ENCODE data around the gene DCHS1.

DCHS1 gene

DNA sequence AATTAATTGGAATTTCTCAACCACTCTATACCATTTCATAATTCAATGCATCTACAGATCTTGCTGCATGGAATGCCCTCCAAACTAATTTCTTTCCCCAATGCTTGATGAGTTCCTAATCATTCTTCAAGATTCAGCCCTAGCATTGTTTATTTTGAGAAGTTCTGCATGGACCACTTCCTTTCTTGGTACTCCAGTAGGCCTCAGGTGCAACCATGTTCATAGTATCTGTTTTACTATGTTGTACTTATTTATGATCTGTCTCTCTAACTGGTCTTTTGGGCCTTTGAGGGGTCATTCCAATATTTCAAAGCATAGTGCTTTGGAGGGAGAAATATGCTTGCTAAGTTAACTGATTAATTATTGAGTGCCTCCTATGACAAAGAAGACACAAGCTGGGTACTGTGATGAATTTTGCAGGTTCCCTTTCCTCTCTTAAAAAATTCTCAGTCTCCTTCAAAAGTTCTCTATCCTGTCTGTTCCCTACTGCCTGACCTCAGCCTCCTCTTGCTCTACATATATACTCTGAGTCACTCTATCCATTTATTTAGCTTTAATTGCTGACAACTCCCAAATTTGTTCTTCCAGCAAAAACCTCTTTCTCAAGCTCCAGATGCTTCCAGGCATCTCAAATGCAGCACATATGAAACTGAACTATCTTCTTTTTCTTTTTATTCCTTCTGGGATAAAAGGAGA lies 18.1 kb upstream of the DCHS1 start:
- DNase-seq, result no peak

DNA sequence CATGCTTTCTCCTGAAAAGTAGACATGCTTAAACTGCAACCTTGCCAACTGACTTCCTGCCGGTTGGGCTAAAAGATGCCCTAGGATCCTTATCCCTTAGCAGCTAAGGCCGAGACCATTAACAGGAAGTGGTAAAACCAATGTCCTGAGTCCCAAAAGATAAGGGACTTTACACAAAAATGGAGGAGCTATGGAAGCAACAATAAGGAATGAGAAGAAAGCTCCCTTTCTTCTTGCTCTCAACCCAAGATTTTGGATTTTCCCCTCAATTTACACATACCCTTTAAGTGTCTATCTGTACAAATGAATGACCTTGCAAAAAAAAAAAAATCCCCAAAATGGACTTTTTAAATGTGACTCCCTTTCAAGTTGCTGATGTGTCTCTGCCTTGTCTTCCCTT lies 16.4 kb upstream of the DCHS1 start:
- no peak for DNase-seq

DNA sequence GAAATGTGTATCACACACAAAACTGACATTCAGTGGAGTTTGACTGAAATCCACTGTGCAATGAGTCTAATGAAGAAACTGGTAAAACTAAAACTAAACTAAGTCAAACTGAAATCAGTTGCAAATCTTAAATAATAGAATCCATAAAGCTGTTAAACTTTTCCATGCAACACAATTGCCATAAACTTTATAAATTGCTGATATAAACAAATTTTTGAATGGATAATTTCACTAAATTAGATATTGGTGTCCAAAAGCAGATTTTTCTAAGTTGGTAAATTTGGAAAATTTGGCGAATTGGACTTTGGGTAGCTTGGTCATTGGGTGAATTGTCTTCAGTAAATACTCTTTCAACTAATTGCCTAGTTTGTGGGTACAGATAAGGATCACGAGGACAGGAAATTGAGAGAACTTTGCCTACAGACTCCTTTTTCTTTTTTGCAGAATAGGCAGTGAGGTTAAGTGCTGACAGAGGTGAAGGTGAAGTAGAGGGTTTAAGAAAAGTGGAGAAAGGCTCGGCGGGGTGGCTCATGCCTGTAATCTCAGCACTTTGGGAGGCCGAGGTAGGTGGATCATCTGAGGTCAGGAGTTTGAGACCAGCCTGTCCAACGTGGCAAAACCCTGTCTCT lies 14.7 kb upstream of the DCHS1 start:
- no peak for DNase-seq

DNA sequence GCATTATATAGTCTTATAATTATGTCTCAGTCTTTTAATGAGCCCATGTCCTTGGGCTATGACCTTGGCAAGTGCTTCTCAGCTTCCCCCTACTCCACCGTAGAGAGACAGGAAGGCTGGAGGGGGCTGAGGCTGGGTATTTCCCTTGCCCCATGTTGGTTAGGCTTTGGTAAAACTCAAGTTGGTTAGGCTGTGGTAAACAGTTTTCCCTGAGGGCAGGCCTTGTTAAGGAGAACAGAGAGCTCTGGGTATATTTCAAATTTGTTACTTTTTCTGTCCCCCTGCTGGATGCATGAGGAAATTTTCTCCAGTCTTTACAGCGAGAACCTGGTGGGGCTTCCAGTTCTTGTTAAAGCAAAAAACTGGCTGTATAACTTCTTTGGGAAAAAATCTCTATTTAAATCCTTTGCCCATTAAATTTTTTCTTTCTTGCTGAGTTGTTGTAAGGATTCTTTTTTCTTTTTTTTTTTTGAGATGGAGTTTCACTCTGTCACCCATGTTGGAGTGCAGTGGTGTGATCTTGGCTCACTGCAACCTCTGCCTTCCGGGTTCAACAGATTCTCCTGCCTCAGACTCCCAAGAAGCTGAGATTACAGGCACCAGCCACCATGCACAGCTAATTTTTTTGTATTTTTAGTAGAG lies 12.2 kb upstream of the DCHS1 start:
- DNase-seq, result no peak

DNA sequence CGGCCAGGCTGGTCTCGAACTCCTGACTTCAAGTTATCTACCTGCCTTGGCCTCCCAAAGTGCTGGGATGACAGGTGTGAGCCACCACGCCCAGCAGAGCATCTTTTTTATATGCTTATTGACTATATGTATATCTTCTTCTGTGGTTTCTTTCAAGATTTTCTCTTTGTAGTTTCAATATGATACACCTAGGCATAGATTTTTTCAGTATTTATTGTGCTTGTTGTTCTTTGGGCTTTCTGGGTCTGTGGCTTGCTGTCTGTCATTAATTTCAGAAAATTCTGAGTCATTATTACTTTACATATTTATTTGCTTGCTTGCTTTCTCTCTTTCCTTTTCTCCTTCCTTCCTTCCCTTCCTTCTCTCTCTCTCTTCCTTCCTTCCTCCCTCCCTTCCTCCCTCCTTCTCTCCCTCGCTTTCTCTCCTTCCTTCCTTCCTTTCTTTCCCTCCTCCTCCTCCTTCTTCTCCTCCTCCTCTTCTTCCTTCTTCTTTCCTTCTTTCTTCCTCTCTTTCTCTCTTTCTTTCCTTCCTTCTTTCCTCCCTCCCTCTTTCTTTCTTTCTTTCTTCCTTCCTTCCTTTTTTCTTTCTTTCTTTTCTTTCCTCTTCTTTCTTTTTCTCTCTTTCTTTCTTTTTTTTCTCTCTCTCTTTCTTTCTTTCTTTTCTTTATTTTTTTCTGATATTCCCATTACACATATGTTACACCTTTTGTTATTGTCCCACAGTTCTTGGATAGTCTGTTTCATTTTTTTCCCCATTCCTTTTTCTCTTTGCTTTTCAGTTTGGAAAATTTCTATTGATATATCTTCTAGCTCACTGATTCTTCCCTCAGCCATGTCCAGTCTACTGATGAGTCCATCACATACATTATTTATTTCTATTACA lies 10.9 kb upstream of the DCHS1 start:
- DNase-seq, result no peak

DNA sequence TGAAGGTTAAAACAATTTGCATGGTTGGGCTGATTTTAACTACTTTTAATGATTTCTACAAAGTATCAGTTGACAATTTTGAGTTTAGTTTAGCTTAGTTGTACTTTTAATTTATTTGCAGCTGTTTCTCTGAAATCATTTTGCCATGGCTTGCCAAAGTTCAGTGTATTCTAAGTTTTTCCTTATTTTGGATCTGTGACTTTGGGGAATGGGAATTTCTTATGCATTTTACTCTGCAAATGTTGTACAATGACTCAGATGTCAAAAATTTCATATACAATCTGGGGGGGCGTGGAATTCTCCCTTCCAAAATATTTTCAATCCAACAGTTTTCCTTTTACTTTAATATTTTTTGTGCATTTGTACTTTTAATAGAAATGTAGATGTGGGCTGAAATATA lies 8.9 kb upstream of the DCHS1 start:
- DNase-seq, result no peak

DNA sequence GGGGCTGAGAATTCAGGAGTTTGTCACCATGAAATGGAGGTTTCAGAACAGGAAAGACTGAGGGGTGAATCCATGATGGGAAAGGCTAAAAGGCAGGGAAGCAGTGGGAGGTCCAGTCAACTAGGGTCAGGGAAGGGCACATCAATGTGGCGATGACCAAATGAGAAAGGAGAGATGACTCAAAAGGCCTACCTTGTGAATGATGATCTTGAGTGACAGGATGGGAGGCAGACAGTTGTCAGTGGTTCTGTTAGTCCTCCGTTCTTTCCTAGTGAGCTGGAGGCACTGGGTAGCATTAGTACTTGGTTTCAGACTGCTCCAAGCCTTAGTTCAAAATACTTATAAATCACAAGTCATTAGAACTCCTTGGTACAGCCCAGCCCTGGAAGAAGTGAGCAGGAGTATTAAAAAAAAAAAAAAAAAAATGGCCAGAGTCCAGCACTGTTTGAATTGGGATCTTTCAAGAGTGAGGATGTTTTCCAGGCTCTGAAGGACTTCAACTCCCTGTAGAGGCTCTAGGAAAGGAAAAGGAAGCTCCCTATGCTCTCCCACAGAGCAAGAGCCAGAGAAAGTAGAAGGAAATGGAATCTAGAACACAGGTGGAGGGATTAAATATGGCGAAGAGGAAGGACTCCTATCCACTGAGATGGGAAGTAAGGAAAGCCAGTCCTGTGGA lies 8.3 kb upstream of the DCHS1 start:
- no peak for DNase-seq

DNA sequence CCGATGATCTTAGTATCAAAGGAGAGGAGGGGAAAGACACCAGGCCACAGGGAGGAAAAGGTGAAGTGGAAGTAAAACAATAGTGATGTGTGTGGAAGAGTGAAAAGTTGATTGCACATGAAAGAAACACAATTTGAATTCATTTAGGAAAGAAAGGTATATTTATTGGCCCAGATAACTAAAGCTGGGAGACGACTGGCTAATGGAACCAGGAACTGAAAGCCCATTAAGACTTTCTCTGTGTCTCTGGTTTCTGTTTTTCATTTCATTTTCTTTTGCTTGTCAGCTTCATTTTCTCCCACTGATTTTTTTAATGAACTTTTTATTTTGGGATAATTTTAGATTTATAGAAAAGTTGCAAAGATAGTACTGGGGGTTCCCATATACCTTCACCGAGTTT lies 5.1 kb upstream of the DCHS1 start:
- DNase-seq, result no peak

DNA sequence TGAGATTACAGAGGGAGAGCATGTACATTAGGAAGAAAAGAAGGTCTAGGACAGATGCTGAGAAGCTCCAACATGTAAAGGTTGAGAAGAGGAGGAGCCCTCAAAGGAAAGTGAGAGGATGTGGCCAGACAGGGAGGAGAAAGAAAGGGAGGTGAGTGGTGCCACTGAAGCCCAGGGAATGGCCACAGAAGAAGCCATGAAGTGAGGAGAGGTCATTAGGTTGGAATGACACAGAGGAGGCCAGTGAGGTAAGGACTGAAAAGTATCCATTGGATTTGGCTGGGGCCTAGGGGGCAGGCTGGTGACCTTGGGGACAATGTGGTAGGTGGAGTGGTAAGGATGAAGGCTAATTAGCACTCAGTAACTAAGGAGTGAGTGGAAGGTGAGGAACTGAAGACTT lies 3.0 kb upstream of the DCHS1 start:
- no peak for DNase-seq

DNA sequence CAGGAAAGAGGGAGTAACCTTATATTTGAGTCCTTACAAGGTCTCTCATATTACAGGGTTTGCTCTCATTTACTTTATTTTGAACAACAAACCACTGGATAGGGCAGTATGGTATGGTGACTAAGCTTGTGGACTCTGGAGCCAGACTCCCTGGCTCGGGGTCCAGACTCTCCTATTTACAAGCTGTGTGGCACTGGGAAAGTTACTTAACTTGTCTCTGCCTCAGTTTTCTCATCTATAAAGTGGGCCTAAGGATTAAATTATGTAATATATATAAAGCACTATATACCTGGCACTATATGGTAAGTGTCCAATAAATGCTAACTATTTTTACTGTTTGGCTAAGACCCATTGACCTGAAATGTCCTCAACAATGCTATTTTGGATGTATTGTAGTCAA lies 1.7 kb upstream of the DCHS1 start:
- DNase-seq, result no peak

DNA sequence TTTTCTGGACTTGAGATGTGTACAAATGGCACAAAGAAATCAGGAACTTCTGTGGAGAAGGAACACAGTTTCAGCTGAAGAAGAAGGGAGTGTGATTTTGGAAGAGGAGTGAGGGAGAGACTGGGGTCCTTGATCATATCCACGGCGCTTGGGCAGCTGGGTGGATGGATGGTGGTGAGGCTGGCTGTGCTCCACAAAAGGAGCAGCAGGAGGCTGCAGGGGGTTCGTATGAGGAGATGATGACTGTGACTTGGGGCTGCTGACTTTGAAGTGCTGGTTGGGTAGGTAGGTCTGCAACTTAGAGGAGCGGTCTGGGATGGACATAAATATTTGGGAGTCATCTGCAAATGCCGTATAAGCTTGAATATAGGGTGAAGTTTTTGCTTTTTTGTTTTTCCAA lies 1.3 kb upstream of the DCHS1 start:
- DNase-seq, result no peak

DNA sequence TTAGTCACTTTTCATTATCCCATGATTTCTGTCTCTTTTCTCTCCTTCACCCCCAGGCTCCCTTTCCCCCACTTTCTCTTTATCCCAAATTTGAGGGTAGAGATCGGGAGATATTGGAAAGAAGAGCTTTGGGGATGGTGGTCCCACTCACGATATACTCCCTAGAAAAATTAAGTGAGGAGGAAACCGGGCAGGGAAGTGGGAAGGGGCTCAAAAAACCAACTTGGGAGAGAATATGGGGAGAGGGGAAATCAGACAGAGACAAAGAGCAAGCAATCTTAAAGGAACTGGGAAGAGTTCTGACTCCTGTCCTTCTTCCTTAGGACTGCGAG lies 941 bp upstream of the DCHS1 start:
- no peak for DNase-seq

DNA sequence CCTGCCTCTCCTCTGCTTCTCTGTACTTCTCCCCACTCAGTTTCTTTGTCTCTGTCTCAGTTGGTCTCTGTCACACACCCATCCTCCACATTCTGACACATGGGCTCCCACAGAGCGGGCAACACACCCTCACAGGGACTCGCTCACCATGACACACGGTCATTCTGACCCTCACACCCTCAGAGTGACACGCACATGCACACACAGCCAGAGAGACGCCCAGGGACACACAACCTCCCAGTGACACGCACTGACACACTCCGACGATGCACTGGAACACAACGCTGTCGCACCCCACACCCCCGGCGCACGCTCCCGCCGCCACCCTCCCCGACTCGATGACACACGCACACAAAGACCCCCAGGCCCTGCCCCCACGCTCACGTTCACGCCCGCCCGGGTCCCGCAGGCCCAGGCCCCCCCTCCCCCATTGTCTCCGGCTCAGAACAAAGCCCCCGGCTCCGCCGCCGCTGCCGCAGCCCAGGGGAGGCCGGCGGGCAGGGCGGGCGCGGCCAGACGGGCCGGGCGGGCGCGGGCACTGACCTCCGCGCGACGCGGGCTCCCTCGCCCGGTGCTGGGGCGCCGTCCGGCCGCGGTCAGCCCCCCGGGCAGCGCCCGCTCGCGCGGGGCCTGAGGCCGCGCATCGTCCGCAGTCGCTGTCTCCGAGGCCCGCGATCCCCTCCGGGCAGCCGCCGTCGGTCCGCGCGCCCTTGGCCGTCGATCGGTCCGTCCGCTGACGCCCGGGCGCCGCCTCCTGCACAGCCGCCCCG lies 404 bp downstream of the DCHS1 start:
- no peak for DNase-seq

DNA sequence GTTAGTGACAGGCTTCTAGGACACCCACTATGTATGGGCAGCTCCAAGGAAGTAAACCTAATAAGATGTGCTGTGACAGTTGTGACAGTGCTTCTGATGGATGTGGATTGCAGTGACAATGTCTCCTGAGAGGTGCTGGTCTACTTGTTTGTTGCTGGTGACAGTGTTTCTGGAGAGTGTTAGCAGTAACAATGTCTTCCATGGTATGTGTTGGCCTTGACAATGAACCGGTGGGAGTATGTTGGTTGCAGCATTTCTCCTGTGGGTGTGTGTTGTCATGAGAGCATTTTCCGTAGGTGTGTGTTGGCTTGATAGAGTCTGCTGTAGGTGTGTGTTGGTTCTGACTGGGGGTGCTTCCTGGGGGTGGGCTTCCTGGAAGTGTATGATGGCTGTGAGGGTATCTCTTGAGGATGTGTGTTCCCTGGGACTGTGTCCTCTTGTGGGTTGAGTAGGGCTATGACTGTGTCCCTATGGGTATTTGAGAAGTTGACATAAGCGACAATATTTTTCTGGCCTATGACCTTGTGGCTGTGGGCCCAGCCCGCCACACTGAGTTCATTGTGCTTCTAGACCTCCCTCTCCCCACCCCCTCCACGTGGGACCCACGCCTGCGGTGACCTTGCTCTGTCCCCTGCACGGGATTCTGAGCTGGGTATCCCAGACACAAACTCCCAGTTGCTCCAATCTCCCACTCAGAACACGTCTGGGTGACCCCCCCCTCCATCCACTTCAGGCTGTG lies 1.2 kb downstream of the DCHS1 start:
- no peak for DNase-seq

DNA sequence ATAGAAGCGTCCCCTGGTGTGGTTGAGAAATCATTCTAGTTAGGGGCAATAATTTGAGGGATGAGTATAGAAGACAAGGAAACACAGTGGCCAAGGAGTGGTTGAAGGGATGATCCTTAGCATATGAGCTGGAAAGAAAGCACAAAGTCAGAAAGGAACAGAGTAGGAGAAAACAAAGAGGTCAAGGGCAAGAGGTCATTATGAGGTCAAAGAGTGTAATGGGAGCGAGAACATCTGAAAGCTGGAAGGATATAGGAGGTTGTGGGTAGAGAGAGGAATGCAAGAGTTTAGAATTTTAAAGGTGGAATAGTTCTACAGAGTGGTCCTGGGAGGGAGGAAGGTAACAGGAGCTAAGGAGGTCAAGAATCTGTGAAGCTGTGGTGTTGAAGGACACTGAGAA lies 2.0 kb downstream of the DCHS1 start:
- DNase-seq, result no peak

DNA sequence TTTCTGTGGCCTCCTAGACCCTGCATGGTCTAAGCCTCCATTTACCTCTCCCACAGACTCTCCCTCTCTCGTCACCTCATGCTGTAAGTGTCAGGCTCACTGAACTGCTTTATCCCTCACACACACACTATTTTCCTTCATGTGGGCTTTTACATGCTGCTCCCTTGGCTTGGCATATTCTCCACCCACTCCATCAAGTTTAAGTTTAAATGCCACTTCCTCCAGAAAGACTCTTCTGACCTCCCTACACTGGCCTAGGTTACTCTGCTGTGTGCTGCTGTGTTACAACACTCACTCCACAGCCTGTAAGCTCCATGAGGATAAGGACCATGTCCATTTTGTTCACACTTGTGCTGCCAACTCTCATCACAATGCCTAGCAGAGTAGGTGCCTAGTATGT lies 2.5 kb downstream of the DCHS1 start:
- no peak for DNase-seq

DNA sequence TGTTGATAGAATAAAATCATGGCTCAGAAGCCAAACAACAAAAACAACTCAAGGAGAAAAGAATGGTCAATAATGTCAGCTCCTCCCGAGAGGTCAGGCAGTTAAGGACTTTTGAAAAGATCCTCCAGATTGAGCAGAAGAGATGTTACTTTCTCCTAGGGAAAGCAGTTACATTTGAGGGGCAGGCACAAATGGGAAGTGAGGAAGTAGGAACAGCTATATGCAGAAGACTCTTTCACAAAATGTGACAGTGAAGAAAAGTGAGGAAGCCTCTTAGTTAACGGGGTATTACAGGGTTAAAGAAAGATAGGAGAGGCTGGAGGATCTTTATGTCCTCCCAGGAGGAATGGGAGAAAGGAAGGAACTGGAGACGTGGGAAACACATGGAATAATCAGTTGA lies 3.4 kb downstream of the DCHS1 start:
- no peak for DNase-seq

DNA sequence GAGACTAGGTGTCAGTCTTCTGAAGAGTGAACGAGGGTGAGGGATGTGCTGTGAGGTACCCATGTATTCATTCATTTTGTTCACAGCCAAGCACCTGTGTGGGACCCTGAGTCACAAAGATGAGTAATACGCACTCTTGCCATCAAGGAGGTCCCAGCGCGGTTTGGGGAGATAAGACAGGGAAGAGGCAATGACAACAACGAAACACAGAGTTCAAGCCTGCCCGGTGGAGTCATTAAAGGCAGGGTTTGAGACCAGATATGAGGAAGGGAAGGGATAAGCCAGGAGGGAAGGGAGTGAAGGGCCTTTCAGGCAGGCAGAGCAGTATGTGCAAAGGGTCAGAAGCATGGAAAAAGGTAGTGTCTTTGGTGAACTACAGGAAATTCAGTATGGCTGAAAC lies 4.6 kb downstream of the DCHS1 start:
- no peak for DNase-seq

DNA sequence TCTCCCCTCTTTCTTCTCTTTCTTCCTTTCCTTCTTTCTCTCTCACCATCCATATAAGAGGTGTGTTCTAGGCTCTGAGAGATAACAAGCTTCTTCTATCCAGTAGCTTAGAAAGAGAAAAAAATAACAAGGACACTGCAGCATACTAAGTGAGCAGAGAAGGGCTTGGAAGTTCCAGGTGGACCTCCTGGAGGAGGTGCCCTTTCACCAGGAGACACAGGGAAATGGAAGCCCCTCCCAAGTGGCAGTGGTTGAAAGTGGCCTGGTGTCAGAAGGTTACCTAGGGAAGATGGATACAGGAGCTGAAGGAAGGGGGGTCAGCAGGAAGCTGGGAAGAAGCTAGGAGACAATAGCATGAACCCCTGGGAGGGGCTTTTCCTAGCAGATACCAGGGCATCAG lies 5.5 kb downstream of the DCHS1 start:
- no peak for DNase-seq

DNA sequence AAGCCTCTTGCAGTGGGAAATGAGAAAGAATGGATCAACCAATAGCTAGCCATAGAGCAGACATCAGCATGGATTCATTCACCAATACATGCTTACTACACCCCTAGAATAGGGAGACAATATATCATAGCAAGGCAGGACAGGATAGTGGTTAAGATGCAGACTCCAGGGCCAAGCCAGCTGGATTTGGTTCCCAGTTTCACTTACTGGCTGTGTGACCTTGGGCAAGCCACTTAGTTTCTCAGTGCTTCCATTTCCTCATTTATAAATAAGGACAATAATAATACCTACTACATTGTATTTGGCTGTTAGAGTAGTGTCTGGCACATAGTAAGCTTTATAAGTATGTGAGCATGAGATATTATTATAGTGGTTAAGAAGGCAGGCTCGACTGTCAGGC lies 7.1 kb downstream of the DCHS1 start:
- DNase-seq, result no peak

DNA sequence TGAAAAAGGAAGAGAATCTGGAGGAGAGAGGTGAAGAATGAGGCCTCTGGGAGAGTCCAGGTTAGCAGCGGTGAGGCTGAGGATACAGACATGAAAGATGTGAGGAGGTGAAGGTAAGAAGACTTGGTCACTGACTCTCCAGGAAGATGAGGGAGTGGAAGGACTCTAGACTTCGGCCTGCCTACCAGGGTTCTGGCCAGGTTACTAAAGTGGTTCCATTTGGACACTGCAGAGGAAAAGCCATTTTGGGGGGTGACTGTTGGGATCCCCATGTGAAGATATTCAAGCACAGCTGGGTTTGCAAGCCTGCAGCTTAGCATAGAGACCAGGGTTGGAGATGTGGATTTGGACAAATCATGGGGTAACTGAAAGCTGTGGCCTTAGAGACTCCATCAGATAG lies 7.8 kb downstream of the DCHS1 start:
- DNase-seq, result no peak

All from NCI-H1048 (cell line).